Stimulated activated CD4-positive, alpha-beta T cell treated with anti-CD3 and anti-CD28 coated beads, Interleukin-4, amount 100 ng/mL, for 24 hours (primary cell): ENCODE data around the gene IGSF1.
"Not testable (repeated sequence)": the region's sequence is repeated elsewhere in the genome, so short reads cannot be mapped to it uniquely, and the experiment has no call there.

ENCODE experiments used
- DNase-seq: peaks from one replicate; pipeline ENCODE4 v3.0.0-alpha.2; 2020

IGSF1 gene

DNA sequence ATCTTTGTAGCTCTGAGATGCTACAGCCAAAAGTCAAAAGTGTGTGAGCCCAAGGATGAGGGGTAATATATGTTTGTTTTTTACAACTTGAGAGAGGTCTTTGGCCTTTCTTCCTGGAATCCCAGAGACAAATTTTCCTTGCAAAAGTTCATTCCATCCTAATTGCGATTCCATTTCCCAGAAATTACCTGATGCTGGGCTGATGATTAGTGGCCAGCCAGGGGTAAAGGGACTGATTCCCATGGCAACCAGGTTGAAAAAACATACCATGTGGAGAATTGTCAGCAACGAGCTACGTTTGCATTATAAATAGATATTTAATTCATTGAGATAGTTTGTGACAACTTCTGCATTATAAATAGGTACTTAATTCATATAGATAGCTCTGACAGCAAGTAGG lies 17.8 kb downstream of the IGSF1 start:
- DNase-seq = no peak

DNA sequence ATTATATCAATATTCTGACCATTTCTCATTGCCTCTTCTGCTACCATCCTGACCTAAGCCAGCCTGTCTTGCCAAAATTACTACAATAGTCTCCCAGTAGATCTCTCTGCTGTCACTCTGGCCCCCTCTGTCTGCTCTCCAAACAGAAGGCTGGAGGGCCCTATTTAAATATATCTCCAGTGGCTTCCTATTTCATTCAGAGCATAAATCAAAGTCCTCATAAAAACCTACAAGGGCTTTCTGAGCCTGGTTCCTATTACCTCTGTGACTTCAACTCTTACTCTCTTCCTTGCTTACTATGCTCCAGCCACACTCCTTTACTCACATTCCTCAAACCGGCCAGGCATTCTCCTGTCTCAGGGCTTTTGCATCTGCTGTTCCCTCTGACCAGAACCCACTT lies 19.0 kb downstream of the IGSF1 start:
- DNase-seq = no peak

DNA sequence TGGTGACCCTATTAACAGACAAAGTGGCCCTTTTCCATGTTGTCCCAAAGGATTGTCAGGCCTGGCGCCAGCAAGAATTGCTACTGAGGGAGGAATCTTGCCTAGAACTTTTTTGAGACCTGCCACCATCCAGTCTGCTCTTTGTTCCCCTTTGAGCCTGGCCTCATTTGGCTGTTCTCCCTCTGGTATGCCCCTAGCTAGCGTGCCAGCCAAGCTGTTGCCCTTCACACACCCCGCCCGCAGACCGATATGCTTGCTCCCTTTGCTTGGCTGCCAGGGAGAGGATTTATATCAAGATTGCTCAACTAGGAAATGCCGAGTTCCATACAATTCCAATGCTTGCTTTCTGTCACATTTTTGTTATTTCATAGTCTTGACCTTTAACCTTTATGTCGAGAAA lies 24.4 kb downstream of the IGSF1 start:
- no peak for DNase-seq

DNA sequence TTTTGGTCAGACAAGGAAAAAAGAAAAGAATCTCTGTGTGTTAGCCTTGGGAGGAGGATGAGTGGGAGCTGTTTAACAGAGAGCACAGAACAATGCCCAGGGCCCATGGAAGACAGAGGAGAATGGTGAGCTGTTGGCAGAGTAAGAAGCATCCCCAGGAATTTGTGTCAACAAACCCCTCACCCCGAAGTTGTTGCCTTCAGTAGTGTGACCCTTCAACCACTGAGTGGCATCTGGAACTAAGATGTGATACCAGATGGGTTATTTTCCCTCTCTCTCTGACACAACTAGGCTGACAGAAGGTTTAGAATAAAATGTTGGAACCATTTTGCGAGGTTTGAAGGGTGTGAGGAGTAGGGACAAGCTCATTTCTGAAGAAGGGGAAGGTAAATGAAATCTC lies 25.1 kb downstream of the IGSF1 start:
- DNase-seq = no peak

DNA sequence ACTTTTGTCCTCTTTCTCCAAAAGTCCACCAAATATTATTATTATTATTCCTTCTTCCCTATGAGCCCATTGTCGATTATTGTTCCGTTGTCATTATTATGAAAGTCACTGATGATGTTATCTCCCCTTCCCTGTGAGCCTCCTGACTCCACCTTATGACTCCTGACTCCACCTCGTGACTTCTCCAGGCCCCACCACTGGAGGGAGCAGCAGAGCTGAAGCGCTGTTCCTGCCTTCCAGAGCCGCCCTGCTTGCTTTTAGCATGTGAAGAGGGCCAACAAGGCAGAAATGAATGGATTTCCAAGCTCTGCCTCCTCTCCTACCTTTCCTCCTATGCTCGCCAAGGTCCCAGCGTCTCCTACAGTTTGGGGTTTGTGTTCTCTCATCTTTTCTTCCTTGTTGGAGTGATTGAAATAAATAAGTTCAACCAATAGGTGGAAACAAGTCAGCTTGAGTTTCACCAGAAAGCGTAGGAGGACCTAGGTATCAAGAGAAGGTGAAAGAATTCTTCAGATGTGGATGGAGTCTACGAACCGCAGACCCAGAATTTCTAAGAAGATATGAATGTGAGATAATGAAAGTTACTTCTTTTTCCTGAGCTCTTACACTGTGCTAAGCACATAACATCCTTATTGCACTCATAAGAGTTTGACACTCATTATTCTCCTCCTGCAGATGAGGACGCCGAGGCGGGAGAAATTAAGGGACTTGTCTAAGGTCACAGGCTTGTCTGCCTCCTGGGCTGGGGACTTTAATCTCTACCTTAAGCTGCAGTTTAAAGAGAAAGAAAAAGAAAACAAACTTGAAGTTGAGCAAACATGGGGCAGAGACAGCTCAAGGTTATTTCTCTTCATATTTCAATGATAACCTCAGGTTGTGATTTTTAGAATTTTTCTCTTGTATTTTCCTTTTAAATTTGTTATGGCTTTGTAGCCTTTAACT lies 26.1 kb downstream of the IGSF1 start:
- DNase-seq = no peak

DNA sequence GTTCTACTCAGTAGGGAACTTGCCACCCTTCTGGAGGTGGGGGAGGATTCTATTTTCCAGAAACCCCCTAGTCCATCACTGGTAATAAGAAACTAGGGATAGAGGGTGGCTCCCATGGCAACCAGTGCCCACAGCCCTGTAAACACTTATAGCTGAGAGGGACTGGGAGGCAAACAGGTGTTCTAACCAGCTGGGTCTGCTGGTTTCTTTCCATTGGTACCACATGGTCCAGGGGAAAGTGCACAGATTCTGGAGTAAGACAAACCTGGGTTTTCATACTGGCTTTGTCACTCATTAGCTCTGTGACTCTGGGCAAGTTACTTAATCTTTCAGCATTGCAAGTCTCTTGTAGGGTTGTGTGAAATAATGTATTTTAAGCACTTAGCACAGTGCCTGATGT lies 26.9 kb downstream of the IGSF1 start:
- DNase-seq = no peak

DNA sequence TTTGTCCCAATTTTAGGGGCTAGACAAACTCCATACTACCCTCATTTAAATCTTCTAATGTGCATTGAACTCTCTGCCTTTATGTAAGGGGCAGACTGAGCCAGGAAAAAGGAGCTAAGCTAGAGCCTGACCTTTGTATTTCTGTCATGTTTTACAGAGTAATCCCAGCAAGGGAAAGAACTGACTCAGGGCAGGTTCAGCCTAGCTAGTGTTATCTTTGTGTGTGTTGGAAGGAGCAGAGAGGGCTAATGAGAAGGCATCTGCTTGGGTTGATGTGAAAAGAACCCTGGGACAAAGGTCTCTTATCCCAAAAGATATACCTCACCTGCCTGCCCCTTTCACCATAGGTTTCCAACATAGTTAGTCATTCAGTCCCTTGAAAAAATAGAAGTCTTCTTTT lies 31.7 kb downstream of the IGSF1 start:
- no peak for DNase-seq

DNA sequence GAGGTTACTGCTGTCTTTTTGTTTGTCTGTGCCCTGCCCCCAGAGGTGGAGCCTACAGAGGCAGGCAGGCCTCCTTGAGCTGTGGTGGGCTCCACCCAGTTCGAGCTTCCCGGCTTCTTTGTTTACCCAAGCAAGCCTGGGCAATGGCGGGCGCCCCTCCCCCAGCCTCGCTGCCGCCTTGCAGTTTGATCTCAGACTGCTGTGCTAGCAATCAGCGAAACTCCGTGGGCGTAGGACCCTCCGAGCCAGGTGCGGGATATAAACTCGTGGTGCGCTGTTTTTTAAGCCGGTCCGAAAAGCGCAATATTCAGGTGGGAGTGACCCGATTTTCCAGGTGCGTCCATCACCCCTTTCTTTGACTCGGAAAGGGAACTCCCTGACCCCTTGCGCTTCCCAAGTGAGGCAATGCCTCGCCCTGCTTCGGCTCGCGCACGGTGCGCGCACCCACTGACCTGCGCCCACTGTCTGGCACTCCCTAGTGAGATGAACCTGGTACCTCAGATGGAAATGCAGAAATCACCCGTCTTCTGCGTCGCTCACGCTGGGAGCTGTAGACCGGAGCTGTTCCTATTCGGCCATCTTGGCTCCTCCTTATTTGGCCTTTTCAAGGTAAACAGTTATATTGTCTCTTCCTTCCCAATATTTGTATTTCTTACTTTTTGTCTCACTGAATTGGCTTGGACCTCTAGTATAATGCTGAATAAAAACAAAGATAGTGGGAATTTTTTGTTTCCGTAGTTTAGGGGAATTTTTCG lies 37.9 kb downstream of the IGSF1 start:
- DNase-seq = not testable (repeated sequence)

DNA sequence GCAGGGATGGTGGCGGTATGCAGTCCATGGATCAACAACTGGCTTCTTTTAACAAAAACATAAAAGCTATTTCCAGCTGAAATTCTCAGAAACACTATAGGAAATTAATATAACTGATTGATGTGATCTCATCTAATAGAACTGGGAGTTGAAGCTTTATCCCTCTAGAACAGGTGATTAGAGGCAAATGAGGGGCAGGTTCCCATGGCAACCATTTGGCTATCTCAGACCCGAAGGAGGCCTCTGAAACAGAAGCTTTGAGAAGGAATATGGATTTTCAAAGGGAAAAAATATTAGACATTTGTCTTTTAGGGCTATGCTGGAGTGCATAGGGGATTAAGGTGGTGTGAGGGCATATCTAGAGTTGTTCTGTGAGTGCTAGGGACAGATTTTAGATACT lies 50.0 kb downstream of the IGSF1 start:
- no peak for DNase-seq

DNA sequence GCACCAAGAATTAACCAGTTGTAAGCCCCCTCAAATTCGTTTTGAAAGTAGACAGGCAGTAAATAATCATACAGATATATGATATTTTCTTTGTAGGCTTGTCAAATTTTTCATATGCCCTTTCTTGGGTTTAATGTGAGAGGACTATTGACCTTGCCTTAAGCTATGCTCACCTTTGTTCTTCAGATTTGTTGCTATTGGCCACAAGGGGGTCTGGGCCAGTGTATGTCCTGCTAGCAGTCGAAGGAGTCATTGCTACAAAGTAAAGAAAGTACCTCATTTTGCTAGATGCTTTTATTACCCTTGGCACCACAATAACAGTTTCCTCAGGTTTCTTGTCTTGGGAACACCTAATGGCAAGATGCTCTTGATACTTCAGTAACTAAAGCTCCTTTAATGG lies 51.7 kb downstream of the IGSF1 start:
- DNase-seq = no peak

DNA sequence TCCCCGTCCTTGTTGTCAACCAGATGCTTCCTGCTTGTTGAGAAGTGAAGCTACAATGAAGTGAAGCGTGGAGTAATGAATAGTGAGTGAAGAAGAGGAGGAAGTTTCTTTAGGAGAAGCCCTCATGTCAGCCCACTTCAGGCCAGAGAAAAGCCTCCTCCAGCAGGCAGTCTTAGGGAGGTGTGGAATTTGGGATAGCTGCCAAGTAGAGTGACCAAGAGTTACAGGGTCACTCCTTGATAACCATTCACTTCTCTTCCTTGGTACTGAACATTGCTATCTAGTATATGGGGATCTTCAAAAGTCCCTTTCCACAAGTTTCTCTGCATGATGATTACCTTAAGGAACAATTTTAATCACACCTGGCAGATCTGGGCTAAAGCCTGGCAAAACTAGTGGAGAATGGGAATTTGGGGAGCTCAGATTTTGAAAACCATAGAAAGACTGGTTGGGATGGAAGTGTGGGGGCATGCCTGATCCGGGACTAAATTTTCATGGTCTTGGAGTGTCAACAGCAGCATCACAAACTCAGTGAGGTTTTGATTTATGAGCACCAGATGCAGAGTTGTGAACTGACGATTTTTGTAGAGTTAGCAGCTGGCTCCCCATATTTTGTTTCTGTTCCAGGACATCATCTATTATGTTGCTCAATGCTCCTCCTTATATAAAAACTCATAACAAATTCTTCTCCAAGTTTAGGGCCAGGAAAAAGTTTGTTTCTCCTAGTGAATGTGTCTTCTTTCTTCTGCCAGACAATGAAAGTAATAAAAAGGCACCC lies 53.1 kb downstream of the IGSF1 start:
- DNase-seq = no peak

DNA sequence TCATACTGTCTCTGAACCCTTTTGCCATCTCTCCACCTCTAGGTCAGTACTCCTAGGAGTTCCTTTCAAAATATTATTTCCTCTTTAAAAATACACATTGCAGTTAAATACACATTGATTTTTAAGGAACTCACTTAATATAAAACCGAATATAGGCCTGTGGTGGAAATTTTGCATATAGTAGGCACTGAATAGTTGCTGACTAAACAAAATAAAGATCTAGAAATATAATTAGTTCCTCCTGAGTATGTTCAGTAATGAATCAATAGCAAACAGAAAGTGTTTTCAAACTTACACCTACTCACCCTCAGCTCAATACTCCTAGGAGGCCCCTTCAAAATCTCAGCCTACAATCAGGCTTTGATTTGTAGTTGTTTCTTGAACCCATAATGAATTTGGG lies 61.5 kb downstream of the IGSF1 start:
- DNase-seq = no peak

DNA sequence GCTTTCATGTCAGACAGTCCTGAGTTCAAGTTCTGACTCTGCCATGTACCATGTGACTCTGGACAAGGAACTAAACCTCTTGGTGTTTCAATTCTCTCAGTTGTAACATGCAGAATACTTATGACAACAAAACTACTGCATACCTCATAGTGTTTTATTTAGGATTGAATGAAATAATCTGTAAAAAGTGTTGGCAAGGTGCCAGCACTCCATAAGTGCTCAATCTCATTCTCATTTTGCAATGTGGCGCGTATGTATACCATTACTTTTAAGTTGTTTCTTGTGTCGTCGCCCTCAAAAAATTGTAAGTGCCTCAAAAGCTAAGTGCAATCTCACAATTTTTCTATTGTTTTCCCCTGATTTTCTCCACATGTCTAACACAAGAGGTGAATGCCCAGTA lies 62.5 kb downstream of the IGSF1 start:
- DNase-seq = no peak

DNA sequence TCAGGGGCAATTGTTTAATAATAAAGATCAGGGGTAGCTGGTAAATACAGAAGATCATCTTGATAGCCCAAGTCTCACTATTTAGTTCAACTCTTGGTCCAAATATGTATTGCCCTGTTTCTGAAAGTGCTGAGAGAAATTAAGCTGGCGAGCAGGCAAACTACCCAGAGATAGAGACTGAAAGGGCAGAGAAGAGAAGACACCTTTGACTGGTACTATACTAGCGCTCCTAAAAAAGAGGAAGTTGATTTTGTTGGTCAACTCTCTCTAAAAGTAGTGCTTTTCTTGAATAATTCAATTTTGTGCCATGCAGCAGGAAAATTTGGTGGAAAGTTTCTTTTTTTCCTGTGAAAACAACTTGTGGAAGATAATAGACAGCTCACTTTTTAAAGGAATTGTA lies 64.0 kb downstream of the IGSF1 start:
- DNase-seq = no peak
